Measurements from ENCODE around the gene KCNN3.

The KCNN3 gene

DNA sequence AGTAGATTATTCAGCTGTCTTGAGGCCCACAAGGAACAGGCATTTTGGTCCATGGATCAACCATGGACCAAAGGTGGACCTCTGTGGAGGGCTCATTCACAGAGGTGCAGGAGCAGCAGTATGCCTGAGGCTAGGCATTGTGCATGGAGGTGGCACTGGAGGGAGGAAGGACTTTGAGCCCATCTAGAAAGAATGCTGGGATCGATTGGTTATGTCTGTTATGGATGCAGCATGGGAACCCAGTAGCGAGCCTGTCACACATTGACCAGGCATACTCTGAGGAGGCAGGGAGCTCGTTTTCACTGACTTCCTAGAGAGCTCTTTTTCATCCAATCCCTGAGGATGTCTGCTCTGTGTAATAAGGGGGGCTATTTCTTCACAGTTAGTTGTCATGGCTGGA, 75.5 kb downstream of the KCNN3 start:
- no peak overlapping the region for H3K27ac ChIP-seq
- TF ChIP-seq, protein P1, sequence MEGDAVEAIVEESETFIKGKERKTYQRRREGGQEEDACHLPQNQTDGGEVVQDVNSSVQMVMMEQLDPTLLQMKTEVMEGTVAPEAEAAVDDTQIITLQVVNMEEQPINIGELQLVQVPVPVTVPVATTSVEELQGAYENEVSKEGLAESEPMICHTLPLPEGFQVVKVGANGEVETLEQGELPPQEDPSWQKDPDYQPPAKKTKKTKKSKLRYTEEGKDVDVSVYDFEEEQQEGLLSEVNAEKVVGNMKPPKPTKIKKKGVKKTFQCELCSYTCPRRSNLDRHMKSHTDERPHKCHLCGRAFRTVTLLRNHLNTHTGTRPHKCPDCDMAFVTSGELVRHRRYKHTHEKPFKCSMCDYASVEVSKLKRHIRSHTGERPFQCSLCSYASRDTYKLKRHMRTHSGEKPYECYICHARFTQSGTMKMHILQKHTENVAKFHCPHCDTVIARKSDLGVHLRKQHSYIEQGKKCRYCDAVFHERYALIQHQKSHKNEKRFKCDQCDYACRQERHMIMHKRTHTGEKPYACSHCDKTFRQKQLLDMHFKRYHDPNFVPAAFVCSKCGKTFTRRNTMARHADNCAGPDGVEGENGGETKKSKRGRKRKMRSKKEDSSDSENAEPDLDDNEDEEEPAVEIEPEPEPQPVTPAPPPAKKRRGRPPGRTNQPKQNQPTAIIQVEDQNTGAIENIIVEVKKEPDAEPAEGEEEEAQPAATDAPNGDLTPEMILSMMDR (IDR thresholded peaks at IDR 0.05), result no peak
- DNase-seq (ENCODE audit: low spot score), result no peak
- no peak overlapping the region for H3K4me3 ChIP-seq

DNA sequence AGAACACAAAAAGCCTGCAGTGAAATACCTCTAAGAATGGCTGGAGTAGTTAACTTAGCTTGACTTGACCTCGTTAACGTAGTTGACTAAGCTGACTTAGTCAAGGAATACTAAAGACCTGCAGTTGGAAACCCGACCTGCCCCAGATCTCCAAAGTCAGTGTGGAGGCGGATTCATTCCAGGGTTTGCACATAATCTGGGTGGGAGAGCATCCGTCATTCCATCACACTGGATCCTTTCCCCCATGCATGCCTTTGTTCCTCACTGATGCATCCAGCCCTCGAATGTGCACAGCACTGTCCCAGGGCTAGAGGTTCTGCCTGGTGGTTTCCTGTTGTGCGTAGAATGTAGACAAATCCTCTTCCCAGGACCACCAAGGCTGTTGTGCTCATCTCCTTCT, 76.4 kb downstream of the KCNN3 start:
- no peak for DNase-seq (ENCODE audit: low spot score)
- TF ChIP-seq, protein P1 (IDR thresholded peaks at IDR 0.05), result no peak
- H3K4me3 ChIP-seq, result no peak overlapping the region
- no peak overlapping the region for H3K27ac ChIP-seq

DNA sequence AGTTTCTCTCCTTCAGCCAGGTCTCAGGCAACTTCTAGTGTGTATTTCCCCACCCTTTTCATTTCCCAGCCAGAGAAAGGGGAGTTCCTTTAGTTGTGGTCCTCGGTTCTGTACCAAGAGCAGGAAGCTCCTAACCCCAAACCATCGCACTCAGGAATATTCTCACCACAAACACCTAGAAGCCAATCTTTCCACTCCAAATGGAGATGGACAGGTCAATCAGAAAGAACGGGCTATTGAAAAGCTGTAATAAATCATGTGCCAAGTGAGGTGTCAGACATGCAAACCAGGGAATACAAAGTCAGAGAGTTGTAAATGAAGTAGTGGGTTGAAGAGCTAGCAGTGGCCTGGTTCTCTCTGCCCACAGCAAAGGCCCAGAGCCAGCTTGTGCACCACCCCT, 77.2 kb downstream of the KCNN3 start:
- H3K27ac ChIP-seq, result no peak overlapping the region
- no peak for DNase-seq (ENCODE audit: low spot score)
- H3K4me3 ChIP-seq, result no peak overlapping the region
- TF ChIP-seq, protein P1 (IDR thresholded peaks at IDR 0.05), result no peak

DNA sequence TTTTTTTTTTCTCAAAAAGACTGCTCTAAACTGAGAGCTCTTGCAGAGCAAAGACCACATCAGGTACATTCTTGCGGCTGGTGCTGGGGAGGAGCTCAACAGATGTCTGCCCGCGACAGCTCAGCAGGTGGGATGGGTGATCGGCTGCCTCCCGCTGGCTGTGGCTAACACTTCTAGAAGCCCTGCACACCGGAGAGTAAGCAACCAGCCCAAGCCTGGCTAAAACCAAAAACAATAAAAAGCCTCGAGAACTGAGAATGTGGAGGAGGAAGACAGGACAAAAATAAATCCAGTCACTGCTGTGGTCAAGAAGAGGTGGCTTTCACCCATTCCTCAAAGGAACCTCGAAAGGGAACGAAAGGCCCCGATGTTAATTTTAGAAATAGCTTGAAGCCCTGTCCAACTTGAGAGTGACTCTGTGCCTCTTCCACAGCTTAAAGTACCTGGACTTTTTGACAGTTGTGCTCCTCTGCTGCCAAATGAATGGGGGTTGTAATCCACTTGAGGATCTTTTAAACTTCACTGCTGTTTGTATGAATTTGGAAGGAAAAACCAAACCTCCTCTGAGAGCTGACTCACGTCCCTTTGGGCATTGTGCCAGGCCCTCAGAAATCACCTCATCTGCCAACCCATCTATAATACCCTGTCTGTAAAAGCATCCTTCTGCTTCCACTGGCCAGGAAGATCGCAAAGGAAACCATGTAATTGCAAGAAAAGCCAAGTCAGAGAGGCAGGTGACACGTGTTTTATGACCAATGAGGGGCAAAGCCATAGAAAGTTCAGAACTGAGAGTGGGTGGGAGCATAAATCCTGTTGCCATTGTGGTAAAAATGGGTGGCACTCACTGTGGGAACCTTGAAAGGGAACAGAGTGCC, 78.6 kb downstream of the KCNN3 start:
- no peak for DNase-seq (ENCODE audit: low spot score)
- TF ChIP-seq, protein P1 (IDR thresholded peaks at IDR 0.05), result no peak
- H3K4me3 ChIP-seq, result no peak overlapping the region
- H3K27ac ChIP-seq, result peak overlapping the region in 1 of 2 donors; percentile 9

DNA sequence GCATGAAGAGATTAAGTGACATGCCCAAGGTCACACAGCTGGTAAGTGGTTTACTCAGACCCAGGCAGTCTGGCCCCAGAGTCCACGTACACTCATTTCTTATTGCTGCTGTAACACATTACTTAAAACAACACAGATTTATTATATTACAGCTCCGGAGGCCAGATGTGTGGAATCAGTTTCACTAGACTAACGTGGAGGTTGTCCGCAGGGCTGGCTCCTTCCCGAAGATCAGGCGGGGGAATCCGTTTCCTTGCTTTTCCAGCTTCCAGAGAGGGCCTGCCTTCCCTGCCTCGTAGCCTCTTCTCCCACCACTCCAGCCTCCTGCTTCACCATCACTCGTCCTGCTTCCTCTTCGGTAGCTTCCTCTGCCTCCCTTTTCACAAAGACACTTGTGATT, 81.2 kb downstream of the KCNN3 start:
- H3K27ac ChIP-seq, result no peak overlapping the region
- no peak for DNase-seq (ENCODE audit: low spot score)
- no peak overlapping the region for H3K4me3 ChIP-seq
- TF ChIP-seq, protein P1 (IDR thresholded peaks at IDR 0.05), result no peak

DNA sequence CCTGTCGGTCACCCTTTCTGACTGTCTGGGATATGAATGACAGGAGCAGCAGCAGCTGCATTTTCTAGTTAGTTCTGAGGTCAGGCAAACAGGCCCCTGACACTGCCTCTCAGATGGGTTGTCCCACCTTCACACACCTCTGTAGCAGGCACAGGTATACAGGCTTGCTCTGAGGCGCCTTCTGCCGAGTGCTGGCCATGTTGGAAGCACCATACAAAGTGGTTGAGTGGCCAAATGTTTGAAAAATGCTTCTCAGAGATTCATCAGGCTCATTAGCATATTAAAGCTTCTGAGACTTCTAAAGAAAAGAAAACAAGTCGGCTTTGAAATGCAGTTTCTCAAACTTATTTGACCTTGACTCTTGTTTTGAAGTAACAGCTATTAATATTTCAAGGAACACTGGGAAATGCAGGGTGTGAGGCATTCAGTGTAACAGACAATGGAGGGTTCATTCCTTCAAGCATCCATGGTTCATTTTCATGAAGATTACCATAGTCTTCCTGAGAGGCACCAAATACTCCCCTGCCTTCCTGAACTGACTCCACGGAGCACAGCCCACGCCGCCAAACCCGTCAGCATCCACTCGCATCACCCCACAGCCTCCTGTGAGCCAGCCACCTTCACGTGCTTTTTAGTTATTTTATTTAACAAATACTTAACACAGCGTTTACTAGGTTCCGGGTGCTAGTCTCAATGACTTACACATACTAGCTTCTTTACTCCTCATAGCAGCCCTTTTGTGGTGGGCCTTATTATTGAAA, 81.8 kb downstream of the KCNN3 start:
- TF ChIP-seq, protein P1 (IDR thresholded peaks at IDR 0.05), result no peak
- no peak overlapping the region for H3K4me3 ChIP-seq
- H3K27ac ChIP-seq, result no peak overlapping the region
- no peak for DNase-seq (ENCODE audit: low spot score)
